GM23338 (cell line): Measurements from ENCODE around the gene NMD3.

ENCODE experiments used
- CTCF ChIP-seq, 2 experiments: fragments of 200-600 bp in 1 of 2; sonication (generic) in 1 of 2; conservative IDR thresholded peaks; 2 replicates each; pipeline versions ENCODE4 v1.5.1 to v1.6.1; 2016 to 2017; ENCODE audit warnings: antibody characterized with exemption in 2 of 2, low read depth in 2 of 2, mild to moderate bottlenecking in 2 of 2, moderate library complexity in 1 of 2
- EZH2 ChIP-seq: fragments of 200-600 bp; sonication (generic); IDR thresholded peaks from one replicate; pipeline ENCODE4 v1.8.0; 2017; ENCODE audit warnings: antibody characterized with exemption, mild to moderate bottlenecking, low read depth; ENCODE audit not compliant: unreplicated experiment
- EZH2phosphoT487 ChIP-seq: fragments of 200-600 bp; sonication (generic); IDR thresholded peaks from one replicate; pipeline ENCODE4 v1.8.1; 2018; ENCODE audit warnings: antibody characterized with exemption; ENCODE audit not compliant: unreplicated experiment
- JUNB ChIP-seq: IDR thresholded peaks from one replicate; pipeline ENCODE4 v1.6.1; 2016; ENCODE audit warnings: antibody characterized with exemption; ENCODE audit not compliant: unreplicated experiment
- POLR2AphosphoS5 ChIP-seq: IDR thresholded peaks from 2 replicates; pipeline ENCODE4 v1.6.1; 2016; ENCODE audit warnings: antibody characterized with exemption, low read depth
- REST ChIP-seq: IDR thresholded peaks from one replicate; pipeline ENCODE4 v1.6.1; 2018; ENCODE audit warnings: antibody characterized with exemption; ENCODE audit not compliant: unreplicated experiment
- TF ChIP-seq, protein P1 (sequence below): IDR thresholded peaks from 2 replicates; pipeline ENCODE4 v1.6.1; 2016; ENCODE audit warnings: antibody characterized with exemption

- TF ChIP-seq CTCF (conservative IDR thresholded peaks at IDR 0.05; ENCODE audit: low read depth in 2 of 2) (no peak), EZH2phosphoT487 (no peak), EZH2 (no peak), POLR2AphosphoS5 (no peak), REST (no peak), JUNB (no peak)
- TF ChIP-seq, protein P1, sequence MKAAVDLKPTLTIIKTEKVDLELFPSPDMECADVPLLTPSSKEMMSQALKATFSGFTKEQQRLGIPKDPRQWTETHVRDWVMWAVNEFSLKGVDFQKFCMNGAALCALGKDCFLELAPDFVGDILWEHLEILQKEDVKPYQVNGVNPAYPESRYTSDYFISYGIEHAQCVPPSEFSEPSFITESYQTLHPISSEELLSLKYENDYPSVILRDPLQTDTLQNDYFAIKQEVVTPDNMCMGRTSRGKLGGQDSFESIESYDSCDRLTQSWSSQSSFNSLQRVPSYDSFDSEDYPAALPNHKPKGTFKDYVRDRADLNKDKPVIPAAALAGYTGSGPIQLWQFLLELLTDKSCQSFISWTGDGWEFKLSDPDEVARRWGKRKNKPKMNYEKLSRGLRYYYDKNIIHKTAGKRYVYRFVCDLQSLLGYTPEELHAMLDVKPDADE = no peak
Measured at GRCh38 chr3:161236240-161236639, 15.1 kb downstream of the NMD3 start.
